ENCODE measurements around the gene MAP3K20.

DNA sequence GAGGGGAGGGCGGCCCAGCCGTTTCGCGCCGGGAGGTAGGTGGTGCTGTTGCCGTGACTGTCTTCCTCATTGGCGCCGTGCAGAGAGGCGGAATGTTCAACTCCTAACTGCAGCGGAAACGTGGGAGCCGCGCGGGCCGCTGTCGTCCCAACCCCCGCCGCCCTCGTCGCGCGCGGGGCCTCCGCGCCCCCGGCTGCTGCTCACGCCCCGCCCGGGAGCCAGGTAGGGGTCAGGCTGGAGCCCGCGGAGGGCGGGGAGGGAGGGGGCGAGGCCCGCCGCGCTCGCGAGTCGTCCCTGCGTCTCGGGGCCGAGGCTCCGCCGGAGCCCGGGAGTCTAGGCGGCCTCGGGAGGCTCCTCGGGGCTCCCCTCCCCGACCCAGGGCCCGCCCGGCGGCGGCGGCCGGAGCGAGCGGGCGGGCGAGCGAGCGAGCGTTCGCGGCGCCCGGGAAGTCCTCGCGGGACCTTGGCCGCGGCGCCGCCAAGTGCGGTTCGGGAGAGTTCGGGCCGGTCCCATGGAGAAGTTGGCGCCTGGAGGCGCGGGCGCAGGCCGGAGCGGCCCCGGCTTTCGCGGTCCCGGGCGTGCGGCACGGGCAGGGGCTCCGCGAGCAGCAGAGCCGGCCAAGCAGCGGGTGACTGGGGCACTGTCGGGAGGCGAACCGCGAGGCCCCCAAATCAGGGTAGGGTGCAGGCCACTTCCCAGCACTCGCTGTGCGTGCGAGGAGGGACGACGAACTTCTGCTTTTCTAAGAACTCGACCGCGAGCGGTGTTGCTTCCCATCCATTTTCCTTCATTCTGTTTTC lies at the start of gene MAP3K20:
- TF ChIP-seq POLR2A (IDR thresholded peaks at IDR 0.05), result peak in 1 of 2 donors; percentile 2
- TF ChIP-seq, protein P1, sequence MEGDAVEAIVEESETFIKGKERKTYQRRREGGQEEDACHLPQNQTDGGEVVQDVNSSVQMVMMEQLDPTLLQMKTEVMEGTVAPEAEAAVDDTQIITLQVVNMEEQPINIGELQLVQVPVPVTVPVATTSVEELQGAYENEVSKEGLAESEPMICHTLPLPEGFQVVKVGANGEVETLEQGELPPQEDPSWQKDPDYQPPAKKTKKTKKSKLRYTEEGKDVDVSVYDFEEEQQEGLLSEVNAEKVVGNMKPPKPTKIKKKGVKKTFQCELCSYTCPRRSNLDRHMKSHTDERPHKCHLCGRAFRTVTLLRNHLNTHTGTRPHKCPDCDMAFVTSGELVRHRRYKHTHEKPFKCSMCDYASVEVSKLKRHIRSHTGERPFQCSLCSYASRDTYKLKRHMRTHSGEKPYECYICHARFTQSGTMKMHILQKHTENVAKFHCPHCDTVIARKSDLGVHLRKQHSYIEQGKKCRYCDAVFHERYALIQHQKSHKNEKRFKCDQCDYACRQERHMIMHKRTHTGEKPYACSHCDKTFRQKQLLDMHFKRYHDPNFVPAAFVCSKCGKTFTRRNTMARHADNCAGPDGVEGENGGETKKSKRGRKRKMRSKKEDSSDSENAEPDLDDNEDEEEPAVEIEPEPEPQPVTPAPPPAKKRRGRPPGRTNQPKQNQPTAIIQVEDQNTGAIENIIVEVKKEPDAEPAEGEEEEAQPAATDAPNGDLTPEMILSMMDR (IDR thresholded peaks at IDR 0.05), result peak in 4 of 6 experiments; percentile 40 to 54 (median 44)

All from Peyer's patch (tissue), 4 donors.